ENCODE data around the gene ACADSB.

The ACADSB gene

GRCh38 chr10:123044391-123044790, 35.6 kb downstream of the ACADSB start:
- no peak overlapping the region for H2AFZ ChIP-seq (ENCODE audit: low read depth, low read length)
- no peak overlapping the region for H3K27ac ChIP-seq (ENCODE audit: low read length, poor library complexity, severe bottlenecking)
- H3K18ac ChIP-seq (ENCODE audit: low read depth in 1 of 2, low read length in 2 of 2): no peak overlapping the region
- WGBS: 90% methylated on average over 1 of the region's 2 CpGs
- H2BK120ac ChIP-seq (ENCODE audit: low read depth, low read length): no peak overlapping the region
- H3K36me3 ChIP-seq (ENCODE audit: control insufficient read depth in 1 of 2, insufficient read depth in 2 of 2, low read depth in 1 of 2, low read length in 2 of 2): peaks cover 0 to 15% of the 10 kb centered on the region in 2 experiments
- H3K9me3 ChIP-seq (ENCODE audit: control insufficient read depth, low read length): no peaks in the 10 kb centered on the region
- no peak overlapping the region for H3K4ac ChIP-seq (ENCODE audit: low read depth in 1 of 2, low read length in 2 of 2)
- no peaks in the 10 kb centered on the region for H3K27me3 ChIP-seq (ENCODE audit: control insufficient read depth in 1 of 2, insufficient read depth in 1 of 2, low read length in 2 of 2)
- no peak overlapping the region for H2BK12ac ChIP-seq (ENCODE audit: low read length in 2 of 2)
- no peak overlapping the region for H2BK5ac ChIP-seq (ENCODE audit: low read depth, low read length, poor library complexity, severe bottlenecking)
- no peak overlapping the region for H2AK5ac ChIP-seq (ENCODE audit: low read length, severe bottlenecking)
- no peaks in the 10 kb centered on the region for H3K79me1 ChIP-seq (replicated peaks; ENCODE audit: low read length, poor library complexity, severe bottlenecking)
- no peak for DNase-seq
- no peak overlapping the region for H3K23ac ChIP-seq (ENCODE audit: low read length in 2 of 2)
- H4K8ac ChIP-seq (ENCODE audit: low read length): no peak overlapping the region
- H3K4me2 ChIP-seq (ENCODE audit: low read length, poor library complexity, severe bottlenecking): no peak overlapping the region
- H3K14ac ChIP-seq (ENCODE audit: low read length in 2 of 2): no peak overlapping the region
- no peaks in the 10 kb centered on the region for H3K4me1 ChIP-seq (ENCODE audit: control insufficient read depth, insufficient read depth, low read depth, low read length)
- H3K4me3 ChIP-seq (ENCODE audit: insufficient read depth in 1 of 2, low read depth in 1 of 2, low read length in 2 of 2): no peak overlapping the region
- H3K9ac ChIP-seq (ENCODE audit: low read length): no peak overlapping the region
- H4K91ac ChIP-seq (ENCODE audit: low read length): no peak overlapping the region
- no peak overlapping the region for H2BK15ac ChIP-seq (ENCODE audit: low read depth, poor library complexity, severe bottlenecking)

GRCh38 chr10:123045961-123046731, 37.3 kb downstream of the ACADSB start:
- Histone ChIP-seq H3K4me2 (ENCODE audit: low read length, poor library complexity, severe bottlenecking) (no peak overlapping the region), H3K79me1 (replicated peaks; ENCODE audit: low read length, poor library complexity, severe bottlenecking) (no peaks in the 10 kb centered on the region)
- WGBS: 90% methylated on average over 3 of the region's 4 CpGs

GRCh38 chr10:123057968-123058367, 49.2 kb downstream of the ACADSB start:
- no peaks in the 10 kb centered on the region for H3K36me3 ChIP-seq (ENCODE audit: control insufficient read depth in 1 of 2, insufficient read depth in 2 of 2, low read depth in 1 of 2, low read length in 2 of 2)
- H2BK15ac ChIP-seq (ENCODE audit: low read depth, poor library complexity, severe bottlenecking): no peak overlapping the region
- H3K4me3 ChIP-seq (ENCODE audit: insufficient read depth in 1 of 2, low read depth in 1 of 2, low read length in 2 of 2): no peak overlapping the region
- no peak overlapping the region for H2BK12ac ChIP-seq (ENCODE audit: low read length in 2 of 2)
- H3K23ac ChIP-seq (ENCODE audit: low read length in 2 of 2): no peak overlapping the region
- H3K18ac ChIP-seq (ENCODE audit: low read depth in 1 of 2, low read length in 2 of 2): no peak overlapping the region
- H3K79me1 ChIP-seq (replicated peaks; ENCODE audit: low read length, poor library complexity, severe bottlenecking): no peaks in the 10 kb centered on the region
- DNase-seq: no peak
- H3K14ac ChIP-seq (ENCODE audit: low read length in 2 of 2): no peak overlapping the region
- H2AK5ac ChIP-seq (ENCODE audit: low read length, severe bottlenecking): no peak overlapping the region
- no peak overlapping the region for H3K9ac ChIP-seq (ENCODE audit: low read length)
- no peak overlapping the region for H3K4ac ChIP-seq (ENCODE audit: low read depth in 1 of 2, low read length in 2 of 2)
- no peak overlapping the region for H3K4me2 ChIP-seq (ENCODE audit: low read length, poor library complexity, severe bottlenecking)
- no peaks in the 10 kb centered on the region for H3K9me3 ChIP-seq (ENCODE audit: control insufficient read depth, low read length)
- H2BK5ac ChIP-seq (ENCODE audit: low read depth, low read length, poor library complexity, severe bottlenecking): no peak overlapping the region
- no peak overlapping the region for H3K27ac ChIP-seq (ENCODE audit: low read length, poor library complexity, severe bottlenecking)
- H3K4me1 ChIP-seq (ENCODE audit: control insufficient read depth, insufficient read depth, low read depth, low read length): no peaks in the 10 kb centered on the region
- H4K8ac ChIP-seq (ENCODE audit: low read length): no peak overlapping the region
- H3K27me3 ChIP-seq (ENCODE audit: control insufficient read depth in 1 of 2, insufficient read depth in 1 of 2, low read length in 2 of 2): no peaks in the 10 kb centered on the region
- H2AFZ ChIP-seq (ENCODE audit: low read depth, low read length): no peak overlapping the region
- H2BK120ac ChIP-seq (ENCODE audit: low read depth, low read length): no peak overlapping the region
- WGBS: 100% methylated on average over 1 of the region's 3 CpGs
- no peak overlapping the region for H4K91ac ChIP-seq (ENCODE audit: low read length)

More at GRCh38 chr10:123045961-123046731, 37.3 kb downstream of the ACADSB start:
- no peak overlapping the region for H3K18ac ChIP-seq (ENCODE audit: low read depth in 1 of 2, low read length in 2 of 2)
- no peak overlapping the region for H3K14ac ChIP-seq (ENCODE audit: low read length in 2 of 2)
- no peak overlapping the region for H4K8ac ChIP-seq (ENCODE audit: low read length)
- H3K9me3 ChIP-seq (ENCODE audit: control insufficient read depth, low read length): no peaks in the 10 kb centered on the region
- H3K27me3 ChIP-seq (ENCODE audit: control insufficient read depth in 1 of 2, insufficient read depth in 1 of 2, low read length in 2 of 2): no peaks in the 10 kb centered on the region
- H4K91ac ChIP-seq (ENCODE audit: low read length): no peak overlapping the region
- no peak overlapping the region for H3K4me3 ChIP-seq (ENCODE audit: insufficient read depth in 1 of 2, low read depth in 1 of 2, low read length in 2 of 2)
- H3K23ac ChIP-seq (ENCODE audit: low read length in 2 of 2): no peak overlapping the region
- no peak overlapping the region for H2AFZ ChIP-seq (ENCODE audit: low read depth, low read length)
- no peak overlapping the region for H3K4ac ChIP-seq (ENCODE audit: low read depth in 1 of 2, low read length in 2 of 2)
- H3K36me3 ChIP-seq (ENCODE audit: control insufficient read depth in 1 of 2, insufficient read depth in 2 of 2, low read depth in 1 of 2, low read length in 2 of 2): peaks cover 0 to 17% of the 10 kb centered on the region in 2 experiments
- no peaks in the 10 kb centered on the region for H3K4me1 ChIP-seq (ENCODE audit: control insufficient read depth, insufficient read depth, low read depth, low read length)
- no peak overlapping the region for H2BK12ac ChIP-seq (ENCODE audit: low read length in 2 of 2)
- no peak overlapping the region for H2BK15ac ChIP-seq (ENCODE audit: low read depth, poor library complexity, severe bottlenecking)
- H2AK5ac ChIP-seq (ENCODE audit: low read length, severe bottlenecking): no peak overlapping the region
- H2BK120ac ChIP-seq (ENCODE audit: low read depth, low read length): no peak overlapping the region
- H3K9ac ChIP-seq (ENCODE audit: low read length): no peak overlapping the region
- H3K27ac ChIP-seq (ENCODE audit: low read length, poor library complexity, severe bottlenecking): no peak overlapping the region
- DNase-seq: no peak
- no peak overlapping the region for H2BK5ac ChIP-seq (ENCODE audit: low read depth, low read length, poor library complexity, severe bottlenecking)

- no peak overlapping the region for H3K14ac ChIP-seq (ENCODE audit: low read length in 2 of 2)
- H3K9ac ChIP-seq (ENCODE audit: low read length): no peak overlapping the region
- no peak overlapping the region for H2BK120ac ChIP-seq (ENCODE audit: low read depth, low read length)
- no peak overlapping the region for H3K27ac ChIP-seq (ENCODE audit: low read length, poor library complexity, severe bottlenecking)
- no peaks in the 10 kb centered on the region for H3K79me1 ChIP-seq (replicated peaks; ENCODE audit: low read length, poor library complexity, severe bottlenecking)
- no peak overlapping the region for H3K4me2 ChIP-seq (ENCODE audit: low read length, poor library complexity, severe bottlenecking)
- H4K8ac ChIP-seq (ENCODE audit: low read length): no peak overlapping the region
- no peak overlapping the region for H3K18ac ChIP-seq (ENCODE audit: low read depth in 1 of 2, low read length in 2 of 2)
- 94% methylated on average over 2 of the region's 2 CpGs for WGBS
- H4K91ac ChIP-seq (ENCODE audit: low read length): no peak overlapping the region
- H2BK12ac ChIP-seq (ENCODE audit: low read length in 2 of 2): no peak overlapping the region
- no peak overlapping the region for H2AK5ac ChIP-seq (ENCODE audit: low read length, severe bottlenecking)
- H3K4me1 ChIP-seq (ENCODE audit: control insufficient read depth, insufficient read depth, low read depth, low read length): no peaks in the 10 kb centered on the region
- no peaks in the 10 kb centered on the region for H3K36me3 ChIP-seq (ENCODE audit: control insufficient read depth in 1 of 2, insufficient read depth in 2 of 2, low read depth in 1 of 2, low read length in 2 of 2)
- no peak overlapping the region for H3K4me3 ChIP-seq (ENCODE audit: insufficient read depth in 1 of 2, low read depth in 1 of 2, low read length in 2 of 2)
- H2BK15ac ChIP-seq (ENCODE audit: low read depth, poor library complexity, severe bottlenecking): no peak overlapping the region
- H3K9me3 ChIP-seq (ENCODE audit: control insufficient read depth, low read length): no peaks in the 10 kb centered on the region
- no peak overlapping the region for H2BK5ac ChIP-seq (ENCODE audit: low read depth, low read length, poor library complexity, severe bottlenecking)
- H3K4ac ChIP-seq (ENCODE audit: low read depth in 1 of 2, low read length in 2 of 2): no peak overlapping the region
- H3K23ac ChIP-seq (ENCODE audit: low read length in 2 of 2): no peak overlapping the region
- H3K27me3 ChIP-seq (ENCODE audit: control insufficient read depth in 1 of 2, insufficient read depth in 1 of 2, low read length in 2 of 2): no peaks in the 10 kb centered on the region
- H2AFZ ChIP-seq (ENCODE audit: low read depth, low read length): no peak overlapping the region
- no peak for DNase-seq
Observed at GRCh38 chr10:123061865-123062264, 53.1 kb downstream of the ACADSB start.
